Caco-2 (cell line): ENCODE results near the gene ADARB2. TPM values are rescaled to one million over a fixed set of nuclear protein-coding genes. Genes with fewer than 3 reads are reported as not detected.

ENCODE experiments used
- BruUV-seq: library from RNA; stranded (reverse); fragments of 400-500 nt; replicated peaks from 2 replicates; lab custom pipeline; 2021; lab: Mats Ljungman, UMichigan
- CTCF ChIA-PET: fragments of 300-600 bp; sonication (Branson Sonifier 250); formaldehyde crosslinking; loops from one replicate; lab custom pipeline; 2022; ENCODE audit warnings: antibody characterized with exemption; lab: Charles Lee
- POLR2A ChIA-PET: fragments of 300-600 bp; sonication (Branson Sonifier 250); formaldehyde crosslinking; loops from one replicate; lab custom pipeline; 2022; ENCODE audit warnings: antibody characterized with exemption; lab: Charles Lee
- DNase-seq, 2 experiments: peaks; one replicate each; pipeline versions ENCODE4 v3.0.0 to v3.0.0-alpha.2; 2020 to 2022
- H3K27me3 ChIP-seq: replicated peaks from 2 replicates; pipeline ENCODE4 v1.6.0; 2011; ENCODE audit warnings: low read length; ENCODE audit not compliant: control insufficient read depth, insufficient read depth
- H3K36me3 ChIP-seq: 2 replicates; pipeline ENCODE4 v1.5.1; 2011; ENCODE audit warnings: low read length; ENCODE audit not compliant: control insufficient read depth, insufficient read depth
- H3K4me1 ChIP-seq: fragments of 250-450 bp; sonication (Bioruptor Pico); 2 replicates; pipeline ENCODE4 v1.5.1; 2020; ENCODE audit warnings: mild to moderate bottlenecking
- H3K4me3 ChIP-seq: 2 replicates; pipeline ENCODE4 v1.5.1; 2011; ENCODE audit warnings: low read depth, mild to moderate bottlenecking, control low read depth, low read length
- H3K9me3 ChIP-seq: fragments of 250-450 bp; sonication (Bioruptor Pico); 2 replicates; pipeline ENCODE4 v1.5.1; 2020; ENCODE audit warnings: mild to moderate bottlenecking, moderate library complexity
- H3K27ac Mint-ChIP-seq: one replicate; pipeline ENCODE4 v1.8.0; 2022; ENCODE audit warnings: mixed read lengths; ENCODE audit not compliant: unreplicated experiment
- H3K27me3 Mint-ChIP-seq: one replicate; pipeline ENCODE4 v1.8.0; 2022; ENCODE audit warnings: mixed read lengths; ENCODE audit not compliant: insufficient read depth, unreplicated experiment
- H3K36me3 Mint-ChIP-seq: one replicate; pipeline ENCODE4 v1.8.0; 2022; ENCODE audit warnings: mild to moderate bottlenecking, mixed read lengths; ENCODE audit not compliant: insufficient read depth, unreplicated experiment
- H3K4me1 Mint-ChIP-seq: one replicate; pipeline ENCODE4 v1.8.0; 2022; ENCODE audit warnings: low read depth, mixed read lengths; ENCODE audit not compliant: unreplicated experiment
- H3K4me3 Mint-ChIP-seq: one replicate; pipeline ENCODE4 v1.8.0; 2022; ENCODE audit warnings: mild to moderate bottlenecking, moderate library complexity, mixed read lengths; ENCODE audit not compliant: unreplicated experiment
- H3K9me3 Mint-ChIP-seq: one replicate; pipeline ENCODE4 v1.8.0; 2022; ENCODE audit warnings: mixed read lengths; ENCODE audit not compliant: unreplicated experiment
- intact Hi-C: fragments of 100-400 bp; cut with micrococcal nuclease; formaldehyde crosslinking; loops from one replicate; pipeline ENCODE4 v1.10.0; 2022; ENCODE audit not compliant: unreplicated experiment
- total RNA-seq: library from RNA; stranded (reverse); gene quantifications from 2 replicates; pipeline ENCODE4 v1.2.3, GENCODE V29; 2022
- TF ChIP-seq, protein P1 (sequence below), 2 experiments: fragments of 200-600 bp in 1 of 2; IDR thresholded peaks; 1 replicate in 1 of 2; 2 replicates in 1 of 2; pipeline versions ENCODE4 v1.5.1 to v1.8.0; 2011 to 2022; ENCODE audit warnings: antibody characterized with exemption in 1 of 2, control low read depth in 1 of 2, inconsistent platforms in 1 of 2, low read depth in 1 of 2, low read length in 1 of 2, mild to moderate bottlenecking in 1 of 2, moderate library complexity in 1 of 2; ENCODE audit not compliant: insufficient read depth in 1 of 2, severe bottlenecking in 1 of 2, unreplicated experiment in 1 of 2

The ADARB2 gene
- total RNA-seq, 1 experiment from 2014 or later = 0.27 TPM

DNA sequence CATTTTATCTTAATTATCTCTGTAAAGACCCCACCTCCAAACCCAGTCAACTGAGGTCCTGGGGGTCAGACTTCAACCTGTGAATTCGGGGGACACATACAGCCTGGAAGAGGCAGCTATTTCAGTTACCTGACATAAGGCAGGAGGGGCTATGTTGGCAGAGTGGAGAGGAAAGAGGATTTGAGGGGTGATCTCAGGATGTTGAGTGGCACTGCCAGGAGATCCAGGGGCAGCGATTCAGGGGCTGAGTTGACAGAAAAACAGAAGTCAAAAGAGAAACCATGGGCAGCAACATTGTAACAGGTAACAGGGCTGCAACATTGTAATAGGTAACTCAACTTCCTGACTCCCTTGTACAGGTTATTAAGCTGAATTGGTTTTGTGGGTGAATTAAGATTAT lies 162.6 kb downstream of the ADARB2 start:
- H3K4me3 Mint-ChIP-seq = no peak overlapping the region
- no peaks in the 10 kb centered on the region; the same call in 1 of the 2 replicates for H3K27me3 ChIP-seq
- no peaks in the 10 kb centered on the region for H3K4me1 ChIP-seq
- H3K27ac Mint-ChIP-seq = no peak overlapping the region
- ChIA-PET CTCF (no interaction called here), POLR2A (no interaction called here)
- H3K4me1 Mint-ChIP-seq = no peaks in the 10 kb centered on the region
- no peak overlapping the region for H3K4me3 ChIP-seq
- intact Hi-C loops = no loop called here
- H3K9me3 Mint-ChIP-seq = no peaks in the 10 kb centered on the region
- no peak for DNase-seq
- H3K27me3 Mint-ChIP-seq = peaks cover 32% of the 10 kb centered on the region
- TF ChIP-seq, protein P1, sequence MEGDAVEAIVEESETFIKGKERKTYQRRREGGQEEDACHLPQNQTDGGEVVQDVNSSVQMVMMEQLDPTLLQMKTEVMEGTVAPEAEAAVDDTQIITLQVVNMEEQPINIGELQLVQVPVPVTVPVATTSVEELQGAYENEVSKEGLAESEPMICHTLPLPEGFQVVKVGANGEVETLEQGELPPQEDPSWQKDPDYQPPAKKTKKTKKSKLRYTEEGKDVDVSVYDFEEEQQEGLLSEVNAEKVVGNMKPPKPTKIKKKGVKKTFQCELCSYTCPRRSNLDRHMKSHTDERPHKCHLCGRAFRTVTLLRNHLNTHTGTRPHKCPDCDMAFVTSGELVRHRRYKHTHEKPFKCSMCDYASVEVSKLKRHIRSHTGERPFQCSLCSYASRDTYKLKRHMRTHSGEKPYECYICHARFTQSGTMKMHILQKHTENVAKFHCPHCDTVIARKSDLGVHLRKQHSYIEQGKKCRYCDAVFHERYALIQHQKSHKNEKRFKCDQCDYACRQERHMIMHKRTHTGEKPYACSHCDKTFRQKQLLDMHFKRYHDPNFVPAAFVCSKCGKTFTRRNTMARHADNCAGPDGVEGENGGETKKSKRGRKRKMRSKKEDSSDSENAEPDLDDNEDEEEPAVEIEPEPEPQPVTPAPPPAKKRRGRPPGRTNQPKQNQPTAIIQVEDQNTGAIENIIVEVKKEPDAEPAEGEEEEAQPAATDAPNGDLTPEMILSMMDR (IDR thresholded peaks at IDR 0.05; ENCODE audit: insufficient read depth in 1 of 2, low read depth in 1 of 2, low read length in 1 of 2, severe bottlenecking in 1 of 2, unreplicated experiment in 1 of 2) = no peak
- no peaks in the 10 kb centered on the region for H3K36me3 ChIP-seq
- no peaks in the 10 kb centered on the region for H3K9me3 ChIP-seq
- no TSS peak for BruUV-seq
- H3K36me3 Mint-ChIP-seq = no peaks in the 10 kb centered on the region

DNA sequence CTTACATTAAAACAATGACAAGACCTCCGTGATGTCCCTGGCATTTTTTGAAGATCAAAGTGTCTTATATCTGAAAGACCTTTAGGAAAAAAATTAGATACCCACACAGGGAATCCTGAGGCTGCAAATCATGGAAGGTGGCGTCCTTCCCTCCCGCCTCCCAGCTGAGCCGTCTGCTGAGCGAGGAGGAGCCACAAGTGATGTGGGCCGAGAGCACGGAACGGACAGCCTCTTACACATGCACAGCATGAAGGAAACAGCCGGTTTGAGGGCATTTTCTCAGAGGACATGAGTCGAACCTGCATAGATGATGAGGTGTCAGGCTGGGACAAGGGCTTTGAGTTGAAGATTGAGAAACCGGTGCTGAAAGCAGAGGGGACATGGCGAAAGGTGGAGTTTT lies 163.3 kb downstream of the ADARB2 start:
- H3K9me3 Mint-ChIP-seq = no peaks in the 10 kb centered on the region
- ChIA-PET POLR2A (no interaction called here), CTCF (interaction anchor here (1.8 kb wide), 1 partner anchor 153 kb away, joined by 4 read pairs; no protein-coding TSS in a partner anchor)
- Histone ChIP-seq H3K9me3 (no peaks in the 10 kb centered on the region), H3K4me3 (no peak overlapping the region), H3K36me3 (no peaks in the 10 kb centered on the region), H3K4me1 (no peaks in the 10 kb centered on the region), H3K27me3 (no peaks in the 10 kb centered on the region)
- no peak overlapping the region for H3K4me3 Mint-ChIP-seq
- H3K36me3 Mint-ChIP-seq = no peaks in the 10 kb centered on the region
- no TSS peak for BruUV-seq
- no peaks in the 10 kb centered on the region for H3K4me1 Mint-ChIP-seq
- intact Hi-C loops = no loop called here
- peak in 1 of 2 experiments; percentile 14 for DNase-seq
- H3K27me3 Mint-ChIP-seq = peaks cover 34% of the 10 kb centered on the region
- TF ChIP-seq, protein P1 (IDR thresholded peaks at IDR 0.05; ENCODE audit: insufficient read depth in 1 of 2, low read depth in 1 of 2, low read length in 1 of 2, severe bottlenecking in 1 of 2, unreplicated experiment in 1 of 2) = no peak
- H3K27ac Mint-ChIP-seq = no peak overlapping the region

DNA sequence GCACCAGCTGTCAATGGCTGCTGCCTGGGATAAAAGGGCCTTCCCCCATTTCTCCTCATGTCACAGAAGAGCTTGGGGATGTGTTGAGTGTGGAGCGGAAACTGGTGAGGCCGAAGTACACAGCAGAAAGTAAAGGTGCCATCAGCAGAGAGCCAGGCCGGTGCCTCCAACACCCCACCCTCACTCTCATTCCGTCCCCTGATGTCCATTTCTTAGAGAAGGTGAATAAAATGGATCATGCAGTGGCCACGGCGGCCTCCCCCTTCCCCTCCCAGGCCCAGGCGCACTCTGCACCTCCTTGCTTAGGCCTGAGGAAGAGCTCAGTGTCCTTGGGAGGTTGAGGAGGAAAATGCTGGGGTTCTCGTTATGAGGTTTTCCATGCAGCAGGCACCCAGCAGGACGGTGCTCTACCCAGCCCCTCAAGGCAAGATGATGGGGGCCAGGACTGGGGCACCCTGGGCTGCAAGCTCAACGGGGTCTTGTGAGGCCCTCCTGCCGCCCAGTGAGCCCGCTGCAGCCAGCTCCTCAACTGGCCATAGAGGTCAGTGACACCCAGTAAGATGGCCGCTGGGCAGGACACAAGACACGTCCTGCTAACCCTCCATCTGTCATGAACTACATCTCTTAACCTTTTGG lies 163.9 kb downstream of the ADARB2 start:
- peak in 1 of 2 experiments; percentile 16 for DNase-seq
- POLR2A ChIA-PET = no interaction called here
- intact Hi-C loops = no loop called here
- no TSS peak for BruUV-seq
- CTCF ChIA-PET = interaction anchor here (1.8 kb wide), 1 partner anchor 153 kb away, joined by 4 read pairs; no protein-coding TSS in a partner anchor
- Mint-ChIP-seq H3K36me3 (no peaks in the 10 kb centered on the region), H3K9me3 (no peaks in the 10 kb centered on the region), H3K27me3 (peaks cover 37% of the 10 kb centered on the region), H3K4me1 (no peaks in the 10 kb centered on the region), H3K27ac (no peak overlapping the region), H3K4me3 (no peak overlapping the region)
- Histone ChIP-seq H3K4me1 (no peaks in the 10 kb centered on the region), H3K36me3 (no peaks in the 10 kb centered on the region), H3K27me3 (no peaks in the 10 kb centered on the region), H3K4me3 (no peak overlapping the region), H3K9me3 (no peaks in the 10 kb centered on the region)
- TF ChIP-seq, protein P1 (IDR thresholded peaks at IDR 0.05; ENCODE audit: insufficient read depth in 1 of 2, low read depth in 1 of 2, low read length in 1 of 2, severe bottlenecking in 1 of 2, unreplicated experiment in 1 of 2) = no peak
